Measurements from ENCODE around the gene ZNG1F. TPM values are rescaled to one million over a fixed set of nuclear protein-coding genes. Genes with fewer than 3 reads are reported as not detected.
"Not testable (repeated sequence)": the region's sequence is repeated elsewhere in the genome, so short reads cannot be mapped to it uniquely, and the experiment has no call there.

Gene ZNG1F
- total RNA-seq, 4 donors from 2014 or later: 6.8 to 10.0 (median 7.5) TPM

DNA sequence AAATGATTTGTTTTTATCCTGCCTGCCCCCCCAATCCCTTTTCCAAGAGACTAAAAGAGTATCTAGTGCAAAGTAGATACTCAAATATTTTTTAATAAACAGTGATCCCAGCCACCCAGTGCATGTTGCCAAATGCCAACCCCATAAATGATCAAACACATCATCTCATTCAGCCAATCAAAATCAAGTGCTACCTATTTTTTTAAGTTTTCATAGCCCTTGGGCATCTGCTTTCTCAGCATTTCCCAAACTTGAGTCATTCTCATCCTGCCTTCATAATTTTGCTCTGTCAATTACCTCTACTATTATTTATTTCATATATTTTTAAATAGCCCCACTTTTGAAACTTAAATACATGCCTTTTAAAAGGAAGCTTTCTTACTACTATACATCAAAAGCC lies 98.2 kb downstream of the ZNG1F start:
- ATAC-seq (ENCODE audit: low FRiP score); DNase-seq (ENCODE audit: low spot score): not testable (repeated sequence)

DNA sequence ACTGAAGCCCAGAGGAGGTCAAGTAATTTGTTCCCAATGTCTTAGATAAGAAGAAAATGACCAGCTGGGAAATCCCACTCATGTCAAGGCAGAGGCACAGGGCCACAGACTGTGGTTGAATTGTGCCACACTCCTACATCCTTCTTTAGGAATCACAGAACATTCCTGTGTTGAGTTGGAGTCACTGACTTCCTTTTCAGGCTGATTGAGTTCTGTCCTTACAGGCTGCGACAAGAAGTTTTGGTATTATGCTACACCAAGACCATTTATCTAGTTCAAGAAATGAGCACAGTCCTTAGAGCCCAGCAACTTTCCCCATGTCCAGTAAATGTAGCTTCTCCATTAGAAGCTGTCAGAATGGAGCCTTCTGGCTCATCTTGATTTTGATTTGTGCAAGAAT lies 98.7 kb downstream of the ZNG1F start:
- not testable (repeated sequence) for DNase-seq (ENCODE audit: low spot score); ATAC-seq (ENCODE audit: low FRiP score)

DNA sequence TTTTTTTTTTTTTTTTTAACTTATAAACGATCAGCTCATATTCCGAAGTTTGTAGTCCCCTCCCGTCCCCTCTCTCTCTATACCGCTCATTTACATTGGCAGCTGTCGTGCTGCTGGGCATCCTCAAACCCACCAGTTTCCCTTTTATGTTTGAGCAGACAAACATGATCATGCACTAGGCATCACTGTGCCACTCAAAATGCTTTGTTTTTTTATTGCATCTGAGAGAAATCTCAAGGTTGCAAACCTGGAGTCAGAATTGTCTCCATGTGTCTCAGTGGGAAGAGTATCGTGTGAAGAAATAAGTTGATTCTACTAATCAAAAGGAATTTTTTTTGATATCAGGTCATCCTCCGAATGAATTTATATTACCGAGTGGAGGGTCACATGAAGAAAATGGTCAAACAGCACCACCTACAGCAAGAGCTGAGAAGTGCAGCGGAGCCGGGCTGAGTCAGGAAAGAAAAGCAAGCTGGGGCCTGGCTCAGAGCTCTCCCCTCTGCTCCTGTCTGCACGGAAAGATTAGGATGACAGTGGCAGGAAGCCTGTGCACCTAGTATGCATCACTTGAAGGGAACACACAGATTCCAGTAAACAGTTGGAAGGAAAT lies 100.6 kb downstream of the ZNG1F start:
- peak; percentile 84 for ATAC-seq (ENCODE audit: low FRiP score)
- DNase-seq (ENCODE audit: low spot score): not testable (repeated sequence)

DNA sequence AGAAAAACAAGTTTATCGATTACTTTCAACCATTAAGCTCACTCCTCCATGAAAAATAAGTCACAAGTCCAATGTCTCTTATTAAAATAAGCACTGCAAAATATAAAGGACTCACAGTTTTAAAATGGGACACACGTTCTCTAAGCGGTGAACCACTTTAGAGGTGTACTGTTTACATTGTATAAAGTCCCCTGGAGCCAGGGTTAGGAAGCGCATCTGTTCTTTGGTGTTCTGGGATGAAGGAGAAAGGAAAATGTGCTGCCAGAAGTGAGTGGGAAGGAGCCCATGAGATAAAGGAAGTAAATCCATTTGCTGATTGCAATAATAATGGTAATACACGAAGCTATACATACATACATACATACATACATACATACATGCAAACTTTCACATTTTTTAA lies 101.2 kb downstream of the ZNG1F start:
- ATAC-seq (ENCODE audit: low FRiP score); DNase-seq (ENCODE audit: low spot score): not testable (repeated sequence)

DNA sequence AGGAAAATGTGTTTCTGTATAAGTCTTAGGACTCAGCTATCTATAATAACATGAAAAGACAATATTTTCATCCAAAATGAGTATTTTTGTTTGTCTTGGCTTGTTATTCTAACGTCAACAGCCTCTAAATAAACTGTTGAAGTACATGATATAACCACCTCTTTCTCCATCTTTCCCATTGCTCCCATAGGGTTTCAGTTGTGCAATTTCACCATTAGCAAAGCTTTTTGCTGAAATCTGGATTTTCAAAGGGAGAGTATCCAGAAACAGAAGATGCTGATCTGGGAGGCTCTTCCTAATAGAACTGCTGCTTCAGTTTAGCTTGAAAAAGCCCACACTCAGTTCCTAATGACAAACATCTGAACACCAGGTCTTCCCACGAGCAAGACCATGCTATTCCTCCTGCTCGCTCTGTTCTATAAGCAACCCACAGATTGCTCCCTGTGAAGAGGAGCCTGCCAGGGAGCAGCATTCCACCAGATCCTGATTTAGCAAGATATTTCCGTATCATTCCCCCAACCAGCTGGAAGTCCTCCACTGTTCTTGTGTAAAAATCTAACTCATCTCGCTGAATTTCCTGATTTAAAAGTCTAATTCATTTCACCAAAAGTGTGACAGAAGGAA lies 101.8 kb downstream of the ZNG1F start:
- not testable (repeated sequence) for DNase-seq (ENCODE audit: low spot score)
- ATAC-seq (ENCODE audit: low FRiP score): peak; percentile 29

DNA sequence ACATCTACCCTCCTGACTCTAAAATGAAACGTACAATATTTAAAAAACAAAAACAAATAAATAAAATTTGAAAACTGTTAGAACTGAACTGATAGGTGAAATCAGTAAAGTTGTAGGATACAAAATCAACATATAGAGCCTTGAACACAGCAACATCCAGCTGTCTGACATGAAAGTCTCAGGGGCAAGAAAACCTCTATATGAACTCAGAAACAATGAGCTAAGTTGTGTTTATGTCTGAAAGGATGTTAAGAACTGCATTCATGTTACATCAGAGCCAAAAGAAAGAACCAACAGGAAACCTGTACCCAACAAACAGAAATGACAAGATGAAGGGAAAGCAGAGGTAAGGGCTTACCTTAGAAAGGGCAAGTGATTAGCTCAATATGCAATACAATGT lies 102.4 kb downstream of the ZNG1F start:
- ATAC-seq (ENCODE audit: low FRiP score): not testable (repeated sequence)

DNA sequence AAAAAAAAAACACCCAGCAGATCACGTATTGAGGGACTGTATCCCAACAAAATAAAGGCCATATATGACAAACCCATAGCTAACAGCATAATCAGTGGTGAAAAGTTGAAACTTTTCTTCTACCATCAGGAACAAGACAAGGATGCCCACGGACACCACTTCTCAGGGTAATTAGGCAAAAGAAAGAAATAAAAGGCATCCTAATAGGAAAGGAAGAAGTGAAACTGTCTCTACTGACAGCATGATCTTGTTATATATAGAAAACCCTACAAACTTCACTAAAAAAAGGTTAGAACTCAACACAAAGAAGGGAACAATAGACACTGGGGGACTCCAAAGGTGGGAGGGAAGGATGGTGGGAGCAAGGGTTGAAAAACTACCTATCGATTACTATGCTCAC lies 102.9 kb downstream of the ZNG1F start:
- not testable (repeated sequence) for ATAC-seq (ENCODE audit: low FRiP score)

More for the DNA sequence above, 102.4 kb downstream of the ZNG1F start:
- not testable (repeated sequence) for DNase-seq (ENCODE audit: low spot score)

DNA sequence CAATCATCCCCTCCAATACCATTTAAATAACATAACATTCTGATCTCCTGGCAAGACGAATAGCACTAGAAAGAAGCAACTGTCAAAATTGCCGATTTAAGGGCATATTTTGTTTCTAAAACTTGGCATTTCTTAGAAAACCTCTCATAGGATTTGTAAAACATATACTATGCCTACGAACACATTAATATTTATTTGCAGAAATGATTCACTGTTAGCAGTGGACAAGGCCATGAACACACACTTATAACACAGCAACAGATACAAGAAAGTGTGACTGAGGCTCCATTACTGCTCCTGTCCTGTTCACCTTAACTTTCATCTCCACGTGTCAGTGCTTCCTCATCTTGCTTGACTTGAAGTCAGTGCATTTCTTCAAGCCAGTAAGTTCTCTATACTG lies 106.8 kb downstream of the ZNG1F start:
- DNase-seq (ENCODE audit: low spot score); ATAC-seq (ENCODE audit: low FRiP score): not testable (repeated sequence)

More for the DNA sequence above, 102.9 kb downstream of the ZNG1F start:
- DNase-seq (ENCODE audit: low spot score): not testable (repeated sequence)

Small RNAs within 50 kb of the gene (small RNA-seq; reads per million reads assigned to genes)
- gene MIR4477A: not detected
- not detected for gene RNA5SP530

Other genes starting within 250 kb of the ZNG1F start
- 1 to 10 TPM in 1 of 4 donors, under 1 TPM in 2, not detected in 1; 0.19 to 1.1 (median 0.25) TPM for gene FOXD4L6, start 60.6 kb downstream of the ZNG1F start, total RNA-seq

Measured in omental fat pad (tissue), 4 donors.